Head of caudate nucleus (tissue), 42 donors: ENCODE measurements around the gene EPHB4.

Source experiments
- DNase-seq, 42 donors: peaks; one replicate each; pipeline versions ENCODE4 v3.0.0 to v3.0.0-alpha.2; 2020 to 2021; ENCODE audit warnings: mixed read lengths in 7 of 42
- intact Hi-C: fragments of 100-400 bp; cut with DNase I; formaldehyde crosslinking; loops from one replicate; pipeline ENCODE4 v1.15.0; 2022

Gene EPHB4

DNA sequence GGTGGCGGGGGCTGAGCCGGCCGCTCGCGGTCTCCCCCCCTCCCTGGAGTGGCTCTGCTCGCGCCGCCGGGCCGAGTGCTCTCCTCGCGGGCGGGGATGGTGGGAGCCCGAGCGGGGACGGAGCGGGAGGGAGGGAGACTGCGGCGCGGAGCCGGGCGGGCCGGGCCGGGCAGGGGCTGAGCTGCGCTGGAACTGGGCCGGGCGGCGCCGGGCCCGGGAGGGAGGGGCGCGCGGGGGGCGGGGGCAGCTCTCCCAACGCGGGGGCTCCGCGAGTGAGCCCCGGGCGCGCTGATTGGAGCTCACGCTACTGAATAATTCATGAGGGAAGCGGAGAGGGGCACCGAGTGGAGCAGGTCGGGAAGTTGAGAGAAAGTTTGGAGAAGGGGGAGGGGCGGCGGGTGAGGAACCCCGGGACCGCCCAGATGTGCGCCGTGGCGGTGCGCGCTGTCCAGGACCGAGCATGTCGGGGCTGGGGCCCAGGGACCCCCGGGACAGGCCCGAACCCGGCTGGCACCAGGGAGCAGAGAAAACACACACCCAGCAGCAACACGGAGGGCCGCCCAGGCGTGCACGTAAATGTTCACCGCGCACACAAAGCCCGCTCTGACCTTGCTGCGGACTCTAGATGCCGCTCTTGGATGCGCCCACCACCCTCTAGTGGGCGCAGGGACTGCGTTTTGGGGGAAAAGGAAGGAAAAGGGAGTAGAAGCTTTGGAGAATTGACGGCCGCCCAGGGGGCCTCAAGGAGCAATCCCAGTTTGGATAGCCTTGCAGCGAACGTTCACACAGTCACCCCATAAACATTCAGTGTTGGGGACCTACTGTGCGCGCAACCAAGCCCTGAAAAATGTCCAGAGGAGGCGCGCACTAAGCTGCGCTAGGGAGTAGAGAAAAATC lies at the start of gene EPHB4:
Gene EPHB4 (minus strand): TSS at position 194 of the 897 bp plus-strand sequence. CDS start 493 bp downstream, outside the sequence.
- peak in 8 of 42 donors; percentile 6 to 28 (median 16) for DNase-seq
- intact Hi-C loops, result no loop called here

GRCh38 chr7:100875356-100875751 lies 48.0 kb upstream of the EPHB4 start:
- intact Hi-C loops, result no loop called here
- DNase-seq, result peak in 1 of 42 donors; percentile 16

DNA sequence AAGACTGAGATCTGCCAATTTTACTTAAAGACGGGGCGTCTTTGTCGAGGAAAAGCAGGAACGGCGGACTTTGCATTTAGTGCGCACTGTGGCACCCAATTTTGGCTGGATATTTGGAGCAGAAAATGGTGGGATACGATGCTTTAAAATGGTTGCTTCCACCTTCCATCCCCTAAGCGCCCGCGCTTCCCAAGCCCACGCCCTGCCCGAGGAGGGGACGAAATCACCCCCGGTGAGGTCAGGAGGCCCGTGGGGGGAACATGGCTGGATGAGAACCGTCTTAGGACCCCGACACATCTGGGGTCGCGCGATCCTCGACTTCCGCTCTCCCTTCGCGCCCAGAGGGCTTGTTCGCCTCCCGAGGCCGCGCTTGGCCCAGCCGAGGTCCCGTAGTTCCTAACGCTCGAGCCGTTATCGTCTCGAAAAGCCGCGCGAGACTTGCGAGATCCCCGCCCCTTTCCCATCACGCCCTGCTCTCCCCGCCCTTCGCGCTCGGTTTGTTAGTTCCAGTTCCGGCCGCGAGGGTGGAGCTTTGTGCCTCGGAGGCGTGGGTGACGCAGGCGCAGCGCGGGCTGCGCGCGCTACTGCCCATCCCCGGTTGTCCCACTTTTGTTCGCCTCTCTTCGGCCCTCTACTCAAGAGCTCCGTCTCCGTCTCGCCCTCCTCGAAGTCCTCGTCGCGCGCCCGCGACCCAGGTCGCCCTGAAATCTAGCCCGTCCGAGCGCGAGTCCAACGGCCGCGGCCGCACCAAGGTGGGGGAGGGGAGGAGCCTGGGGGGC lies 47.4 kb upstream of the EPHB4 start, which contains the start of gene SRRT:
Gene SRRT (plus strand): TSS at position 527 of the 779 bp plus-strand sequence. CDS start 488 bp downstream, outside the sequence.
- intact Hi-C loops, result loop anchor here (5.0 kb wide), 1 partner anchor 37 kb away; no protein-coding TSS in a partner anchor

GRCh38 chr7:100874300-100874576 lies 46.9 kb upstream of the EPHB4 start:
- DNase-seq, result no peak
- intact Hi-C loops, result loop anchor here (5.0 kb wide), 1 partner anchor 37 kb away; no protein-coding TSS in a partner anchor

More for the DNA sequence above, 47.4 kb upstream of the EPHB4 start, which contains the start of gene SRRT:
- peak; percentile 97 to 100 (median 99) for DNase-seq

DNA sequence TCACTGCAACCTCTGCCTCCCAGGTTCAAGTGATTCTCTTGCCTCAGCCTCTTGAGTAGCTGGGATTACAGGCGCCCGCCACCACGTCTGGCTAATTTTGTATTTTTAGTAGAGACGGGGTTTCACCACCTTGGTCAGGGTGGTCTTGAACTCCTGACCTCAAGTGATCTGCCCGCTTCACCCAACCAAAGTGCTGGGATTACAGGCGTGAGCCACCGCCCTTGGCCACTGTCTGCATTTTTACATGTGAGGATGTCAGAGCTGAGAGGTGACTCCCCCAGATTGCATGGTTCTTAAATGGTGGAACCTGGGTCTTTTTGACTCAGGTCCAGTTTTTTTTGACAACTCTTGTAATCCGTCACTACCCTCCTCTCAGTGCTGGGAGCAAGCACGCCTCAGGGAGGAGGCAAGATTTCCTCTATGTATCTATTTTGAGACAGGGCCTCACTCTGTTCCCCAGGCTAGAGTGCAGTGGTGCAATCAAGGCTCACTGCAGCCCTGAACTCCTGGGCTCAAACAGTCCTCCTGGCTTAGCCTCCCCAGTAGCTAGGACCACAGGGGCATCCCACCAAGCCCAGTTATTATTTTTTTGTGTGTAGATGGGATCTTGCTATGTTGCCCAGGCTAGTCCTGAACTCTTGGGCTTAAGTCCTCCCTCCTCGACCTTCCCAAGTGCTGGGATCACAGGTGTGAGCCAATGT lies 46.4 kb upstream of the EPHB4 start:
- intact Hi-C loops, result loop anchor here (5.0 kb wide), 1 partner anchor 36 kb away; no protein-coding TSS in a partner anchor
- no peak for DNase-seq

GRCh38 chr7:100867776-100868485 lies 40.6 kb upstream of the EPHB4 start:
- intact Hi-C loops, result no loop called here
- DNase-seq, result peak in 1 of 42 donors; percentile 39

- intact Hi-C loops, result no loop called here
- peak; percentile 77 to 95 (median 88) for DNase-seq
Observed at GRCh38 chr7:100867040-100867775, 39.9 kb upstream of the EPHB4 start, which contains the start of gene TRIP6. Gene TRIP6, plus strand, starts transcription at chr7:100867387. Its CDS starts 111 bp downstream, at chr7:100867498.

GRCh38 chr7:100866729-100867039 lies 39.4 kb upstream of the EPHB4 start:
- intact Hi-C loops, result no loop called here
- DNase-seq, result no peak

- peak; percentile 73 to 96 (median 92) for DNase-seq
- intact Hi-C loops, result no loop called here
Observed at GRCh38 chr7:100865938-100866728, 38.8 kb upstream of the EPHB4 start.

GRCh38 chr7:100865372-100865911 lies 38.1 kb upstream of the EPHB4 start:
- peak in 25 of 42 donors; percentile 31 to 81 (median 58) for DNase-seq
- intact Hi-C loops, result no loop called here

- intact Hi-C loops, result no loop called here
- no peak for DNase-seq
Observed at GRCh38 chr7:100864263-100864845, 37.0 kb upstream of the EPHB4 start.

GRCh38 chr7:100863406-100863950 lies 36.2 kb upstream of the EPHB4 start:
- intact Hi-C loops, result no loop called here
- DNase-seq, result peak in 10 of 42 donors; percentile 17 to 61 (median 46)

DNA sequence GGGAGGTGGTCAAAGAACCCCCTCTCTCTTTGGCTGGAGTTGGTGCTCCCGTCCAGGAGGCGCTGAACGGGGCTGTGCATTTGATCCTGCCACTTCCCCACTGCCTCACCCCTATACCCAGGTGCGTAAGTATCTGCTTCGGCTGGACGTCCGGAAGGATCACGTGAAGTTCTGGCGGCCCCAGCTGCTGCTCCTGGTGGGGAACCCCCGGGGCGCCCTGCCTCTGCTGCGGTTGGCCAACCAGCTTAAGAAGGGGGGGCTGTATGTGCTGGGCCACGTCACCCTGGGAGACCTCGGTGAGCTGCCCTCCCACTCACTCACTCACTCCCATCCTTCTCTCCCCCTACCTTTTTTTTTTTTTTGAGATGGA lies 34.3 kb upstream of the EPHB4 start:
- intact Hi-C loops, result no loop called here
- no peak for DNase-seq

- no peak for DNase-seq
- intact Hi-C loops, result no loop called here
Observed at GRCh38 chr7:100860702-100861615, 33.6 kb upstream of the EPHB4 start.

GRCh38 chr7:100859856-100860255 lies 32.5 kb upstream of the EPHB4 start:
- intact Hi-C loops, result no loop called here
- no peak for DNase-seq
